Subcutaneous abdominal adipose tissue (tissue), 5 donors: ENCODE data around the gene TRAPPC3L.

ENCODE experiments used
- H3K27ac ChIP-seq: one replicate; pipeline ENCODE4 v1.7.0; 2013; ENCODE audit warnings: low read depth, mild to moderate bottlenecking, inconsistent platforms, low read length, moderate library complexity
- H3K27me3 ChIP-seq, 5 donors: one replicate each; pipeline ENCODE4 v1.7.0; 2013; ENCODE audit warnings: low read length in 5 of 5, inconsistent platforms in 1 of 5; ENCODE audit not compliant: control insufficient read depth in 5 of 5, insufficient read depth in 4 of 5
- H3K36me3 ChIP-seq, 5 donors: one replicate each; pipeline ENCODE4 v1.7.0; 2013; ENCODE audit warnings: low read length in 5 of 5; ENCODE audit not compliant: control insufficient read depth in 5 of 5, insufficient read depth in 5 of 5
- H3K4me1 ChIP-seq, 5 donors: one replicate each; pipeline ENCODE4 v1.7.0; 2013; ENCODE audit warnings: low read length in 5 of 5, mild to moderate bottlenecking in 3 of 5, moderate library complexity in 1 of 5; ENCODE audit not compliant: control insufficient read depth in 5 of 5, insufficient read depth in 5 of 5
- H3K4me3 ChIP-seq, 5 donors: one replicate each; pipeline ENCODE4 v1.7.0; 2013; ENCODE audit warnings: low read length in 5 of 5, low read depth in 1 of 5
- H3K9ac ChIP-seq, 5 donors: one replicate each; pipeline ENCODE4 v1.7.0; 2013; ENCODE audit warnings: low read length in 5 of 5, mild to moderate bottlenecking in 4 of 5, moderate library complexity in 3 of 5
- H3K9me3 ChIP-seq, 5 donors: one replicate each; pipeline ENCODE4 v1.7.0; 2013; ENCODE audit warnings: low read length in 5 of 5; ENCODE audit not compliant: control insufficient read depth in 5 of 5
- donor health status: healthy.
- donor health status: healthy.
- donor health status: healthy.
- donor health status: healthy.
- donor health status: healthy.

Gene TRAPPC3L

DNA sequence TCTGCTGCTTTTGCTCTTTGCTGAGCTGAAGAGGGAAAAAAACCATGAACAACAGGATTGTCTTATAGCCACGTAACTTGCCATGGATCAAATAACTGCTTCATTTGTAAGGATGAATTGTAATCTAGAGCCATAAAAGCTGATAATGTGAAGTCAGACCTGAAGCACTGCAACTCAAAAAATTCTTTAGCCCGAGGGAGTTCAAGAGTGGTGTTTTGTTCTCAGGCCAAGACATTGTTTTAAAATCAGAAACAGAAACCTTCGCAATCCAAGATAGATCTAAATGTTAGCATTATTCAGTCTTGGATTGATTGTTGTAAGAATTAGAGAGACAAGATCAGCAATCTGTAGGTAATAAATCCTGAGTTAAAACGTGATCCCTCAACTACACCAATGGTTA lies at the start of gene TRAPPC3L:
TSS of gene TRAPPC3L (minus strand) at position 34 of the 400 bp plus-strand sequence. CDS start 170 bp downstream, outside the sequence.
- Histone ChIP-seq H3K27ac (no peak within 1 kb of the TSS), H3K36me3 (no peaks in the 10 kb centered on the region), H3K9ac (no peak within 1 kb of the TSS)

DNA sequence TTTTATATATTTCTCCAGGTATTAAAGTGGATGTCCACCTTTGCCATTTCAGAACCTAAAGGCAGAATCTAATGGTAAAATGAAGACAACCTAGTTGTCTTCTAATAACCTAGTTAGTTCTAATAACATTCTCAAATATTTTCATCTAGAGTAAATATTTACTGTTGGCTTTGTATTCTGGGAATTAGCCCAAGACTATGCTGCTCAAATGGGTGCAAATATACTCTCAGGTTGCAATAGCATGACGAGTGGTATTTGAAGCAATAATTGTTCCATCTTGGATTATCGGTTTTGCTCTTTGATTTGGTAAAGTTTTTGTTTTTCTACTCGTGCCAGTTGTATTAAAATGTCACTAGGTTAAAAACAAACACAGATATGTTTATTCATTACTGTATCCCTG lies 49.8 kb upstream of the TRAPPC3L start:
- Histone ChIP-seq H3K4me1 (no peaks in the 10 kb centered on the region), H3K27ac (no peak overlapping the region), H3K9ac (no peak overlapping the region), H3K36me3 (peaks cover 37 to 61% (median 50%) of the 10 kb centered on the region in 5 donors), H3K27me3 (no peaks in the 10 kb centered on the region), H3K4me3 (no peak overlapping the region), H3K9me3 (no peaks in the 10 kb centered on the region)

More for the DNA sequence above, at the start of gene TRAPPC3L:
- Histone ChIP-seq H3K4me1 (no peaks in the 10 kb centered on the region), H3K27me3 (peaks cover 0 to 4% (median 0%) of the 10 kb centered on the region in 5 donors), H3K9me3 (no peaks in the 10 kb centered on the region), H3K4me3 (no peak within 1 kb of the TSS)

DNA sequence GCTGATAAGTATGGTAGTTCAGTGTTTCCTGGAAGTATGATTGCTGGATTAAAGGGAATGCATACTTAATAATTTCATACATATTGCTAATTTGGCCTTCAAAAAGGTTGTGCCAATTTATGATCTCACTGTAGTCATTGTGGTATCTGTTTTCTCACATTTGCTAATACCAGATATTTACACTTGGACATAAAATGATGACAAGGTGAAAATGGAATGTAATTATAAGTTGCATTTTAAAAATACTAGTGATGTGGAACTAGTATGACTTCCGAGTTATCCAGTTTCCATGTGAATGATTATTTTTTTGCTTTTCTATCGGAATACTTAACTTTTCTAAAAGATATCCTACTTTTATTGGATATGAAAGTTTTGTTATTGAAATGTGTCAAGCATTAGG lies 41.3 kb upstream of the TRAPPC3L start:
- Histone ChIP-seq H3K4me1 (peaks cover 0 to 12% (median 0%) of the 10 kb centered on the region in 5 donors), H3K9ac (no peak overlapping the region), H3K27ac (no peak overlapping the region), H3K36me3 (peaks cover 31 to 58% (median 33%) of the 10 kb centered on the region in 5 donors), H3K9me3 (no peaks in the 10 kb centered on the region), H3K4me3 (no peak overlapping the region), H3K27me3 (no peaks in the 10 kb centered on the region)

DNA sequence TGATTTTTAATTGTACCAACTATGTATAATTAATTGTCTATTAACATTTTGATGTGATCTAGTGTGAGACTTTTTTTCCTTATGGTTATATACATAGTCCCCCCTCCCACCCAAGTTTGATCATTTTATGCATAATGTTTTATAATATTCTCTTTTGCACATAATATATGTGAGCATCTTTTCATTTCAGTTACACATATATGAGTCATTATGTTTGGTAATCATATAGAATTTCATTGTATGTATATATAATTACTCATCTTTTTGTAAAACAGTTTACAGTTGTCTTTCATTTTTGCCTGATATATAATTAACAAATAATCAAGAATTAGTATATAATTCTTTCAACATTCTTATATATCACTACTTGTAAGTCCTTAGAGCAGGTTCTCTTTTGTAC lies 40.8 kb upstream of the TRAPPC3L start:
- Histone ChIP-seq H3K9me3 (no peaks in the 10 kb centered on the region), H3K9ac (no peak overlapping the region), H3K4me1 (peaks cover 0 to 12% (median 0%) of the 10 kb centered on the region in 5 donors), H3K27ac (no peak overlapping the region), H3K4me3 (no peak overlapping the region), H3K36me3 (peaks cover 26 to 58% (median 29%) of the 10 kb centered on the region in 5 donors), H3K27me3 (no peaks in the 10 kb centered on the region)

DNA sequence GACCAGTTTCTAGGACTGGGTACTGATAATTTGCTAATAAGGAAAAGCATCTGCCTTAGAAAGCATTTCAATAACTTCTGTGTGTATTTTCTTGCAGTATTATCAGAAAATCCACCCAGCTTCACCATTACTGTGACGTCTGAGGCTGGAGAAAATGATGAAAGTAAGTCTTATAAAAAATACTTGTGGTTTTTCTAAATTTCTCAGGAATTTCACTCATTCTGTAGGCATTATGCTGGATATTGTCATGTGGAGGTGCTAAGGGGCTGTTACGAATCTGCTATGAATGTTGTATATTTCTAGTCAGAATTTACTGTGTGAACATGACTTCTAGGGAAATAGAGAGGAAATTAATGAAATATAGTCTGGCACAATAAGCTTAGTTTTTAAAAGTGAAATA lies 34.7 kb upstream of the TRAPPC3L start:
- peaks cover 0 to 10% (median 0%) of the 10 kb centered on the region in 5 donors for H3K4me1 ChIP-seq
- H3K27me3 ChIP-seq: no peaks in the 10 kb centered on the region
- no peak overlapping the region for H3K27ac ChIP-seq
- no peak overlapping the region for H3K9ac ChIP-seq
- H3K4me3 ChIP-seq: no peak overlapping the region
- H3K9me3 ChIP-seq: no peaks in the 10 kb centered on the region
- H3K36me3 ChIP-seq: peaks cover 0 to 28% (median 5%) of the 10 kb centered on the region in 5 donors

DNA sequence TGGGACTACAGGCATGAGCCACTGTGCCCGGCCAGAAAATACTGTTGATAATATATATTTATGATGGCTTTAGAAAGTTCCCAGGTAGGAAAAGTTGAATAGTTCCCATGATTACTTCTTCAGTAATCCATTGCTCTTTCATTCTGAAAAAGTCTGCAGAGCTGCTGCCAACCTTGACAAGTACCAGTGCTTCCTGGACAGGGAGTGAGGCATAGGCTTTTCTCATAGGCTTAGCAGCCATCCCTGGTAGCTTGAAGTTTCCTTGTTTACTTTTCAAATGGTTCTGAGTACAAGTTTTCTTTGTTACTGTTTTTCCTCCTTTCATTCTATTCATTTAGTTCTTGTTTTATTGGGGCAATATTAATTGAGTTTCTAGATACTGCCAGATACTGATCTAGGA lies 33.7 kb upstream of the TRAPPC3L start:
- H3K4me3 ChIP-seq: no peak overlapping the region

DNA sequence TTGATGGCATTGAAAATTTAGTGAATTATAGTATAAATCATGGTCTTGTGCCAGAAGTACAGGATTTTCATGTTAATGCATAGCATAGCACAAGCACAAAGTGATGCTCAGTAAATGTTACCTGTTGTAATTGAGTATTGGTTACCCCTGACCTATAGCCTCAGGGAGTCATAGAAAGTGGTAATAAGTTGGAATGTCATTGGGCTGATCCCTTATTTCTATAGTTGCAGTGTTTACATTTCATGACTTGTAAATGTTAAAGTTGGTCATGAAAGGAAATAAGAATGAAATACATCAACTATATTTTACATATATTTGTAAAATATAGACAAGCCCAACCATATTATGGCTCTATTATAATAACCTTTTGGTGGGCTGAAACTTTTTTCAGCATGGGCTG lies 32.9 kb upstream of the TRAPPC3L start:
- Histone ChIP-seq H3K4me1 (peaks cover 0 to 3% (median 2%) of the 10 kb centered on the region in 5 donors), H3K27ac (no peak overlapping the region), H3K9me3 (no peaks in the 10 kb centered on the region), H3K27me3 (no peaks in the 10 kb centered on the region), H3K9ac (no peak overlapping the region), H3K4me3 (no peak overlapping the region), H3K36me3 (peaks cover 0 to 18% (median 2%) of the 10 kb centered on the region in 5 donors)

More for the DNA sequence above, 33.7 kb upstream of the TRAPPC3L start:
- Histone ChIP-seq H3K9me3 (no peaks in the 10 kb centered on the region), H3K9ac (no peak overlapping the region), H3K36me3 (peaks cover 0 to 22% (median 2%) of the 10 kb centered on the region in 5 donors), H3K4me1 (peaks cover 0 to 4% (median 0%) of the 10 kb centered on the region in 5 donors), H3K27me3 (no peaks in the 10 kb centered on the region), H3K27ac (no peak overlapping the region)

DNA sequence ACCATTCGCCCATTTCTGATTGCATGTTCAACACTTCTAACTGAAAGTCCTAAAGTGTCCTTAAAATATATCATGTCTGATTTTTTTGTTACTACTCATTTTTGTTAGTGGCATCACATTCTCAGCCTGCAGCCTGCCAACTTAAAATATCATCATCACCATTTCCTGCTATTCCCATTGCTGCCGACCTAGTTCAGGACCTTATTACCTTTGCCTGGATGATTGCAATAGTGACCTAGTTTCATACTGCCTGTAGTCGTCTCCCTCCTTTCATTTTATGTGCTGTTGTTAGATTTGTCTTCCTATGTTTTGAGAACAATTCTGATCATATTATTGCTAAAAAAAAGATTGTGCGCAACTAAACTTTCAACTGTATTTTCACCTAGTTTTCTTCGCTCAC lies 32.0 kb upstream of the TRAPPC3L start:
- H3K4me1 ChIP-seq: peaks cover 2 to 11% (median 11%) of the 10 kb centered on the region in 5 donors
- H3K27ac ChIP-seq: no peak overlapping the region
- H3K4me3 ChIP-seq: no peak overlapping the region
- H3K27me3 ChIP-seq: no peaks in the 10 kb centered on the region
- no peaks in the 10 kb centered on the region for H3K9me3 ChIP-seq
- H3K36me3 ChIP-seq: peaks cover 0 to 18% (median 2%) of the 10 kb centered on the region in 5 donors
- no peak overlapping the region for H3K9ac ChIP-seq

DNA sequence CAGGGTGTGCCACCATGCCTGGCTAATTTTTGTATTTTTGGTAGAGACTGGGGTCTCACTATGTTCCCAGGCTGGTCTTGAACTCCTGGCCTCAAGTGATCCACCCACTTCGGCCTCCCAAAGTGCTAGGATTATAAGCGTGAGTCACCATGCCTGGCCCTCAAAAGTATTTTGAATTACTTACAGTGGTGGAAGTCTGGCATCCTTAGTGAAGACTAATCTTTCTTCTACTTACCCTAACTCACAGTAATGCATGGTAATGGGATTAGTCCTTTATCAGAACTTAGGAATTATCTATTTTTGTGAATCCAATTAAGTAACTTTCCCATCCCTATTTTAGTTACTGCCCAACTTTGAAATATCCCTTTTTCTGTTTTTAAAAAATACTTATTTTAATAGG lies 29.7 kb upstream of the TRAPPC3L start:
- no peaks in the 10 kb centered on the region for H3K9me3 ChIP-seq
- no peak overlapping the region for H3K4me3 ChIP-seq
- peaks cover 0 to 14% (median 2%) of the 10 kb centered on the region in 5 donors for H3K36me3 ChIP-seq
- no peaks in the 10 kb centered on the region for H3K27me3 ChIP-seq
- no peak overlapping the region for H3K27ac ChIP-seq
- H3K4me1 ChIP-seq: peaks cover 5 to 26% (median 22%) of the 10 kb centered on the region in 5 donors
- no peak overlapping the region for H3K9ac ChIP-seq

DNA sequence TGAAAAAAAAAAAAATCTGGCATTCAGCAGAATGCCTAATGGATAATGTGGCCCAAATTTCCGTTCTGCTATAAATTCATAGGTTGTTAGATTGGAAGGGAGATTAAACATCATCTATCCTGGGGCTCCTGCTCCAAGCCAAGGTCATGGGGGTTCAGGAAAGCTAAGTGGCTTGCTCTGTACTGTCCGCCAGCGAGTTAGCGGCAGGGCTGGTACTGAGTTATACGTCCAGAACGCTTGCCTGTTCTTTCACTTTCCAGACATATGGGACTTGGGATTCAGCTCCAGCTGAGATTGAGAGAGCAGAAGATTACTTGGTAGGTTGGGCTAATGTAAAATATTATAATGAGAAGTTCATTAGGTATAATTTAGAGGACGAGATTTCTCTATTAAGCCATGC lies 26.7 kb upstream of the TRAPPC3L start:
- Histone ChIP-seq H3K27ac (peak overlapping the region; percentile 82), H3K4me3 (peak overlapping the region; percentile 85 to 99 (median 94)), H3K9me3 (no peaks in the 10 kb centered on the region), H3K27me3 (no peaks in the 10 kb centered on the region), H3K36me3 (peaks cover 0 to 13% (median 2%) of the 10 kb centered on the region in 5 donors), H3K4me1 (peaks cover 5 to 29% (median 27%) of the 10 kb centered on the region in 5 donors), H3K9ac (peak overlapping the region; percentile 85 to 99 (median 95))
